Measurements from ENCODE around the gene LELP1.
"Not testable (repeated sequence)": the region's sequence is repeated elsewhere in the genome, so short reads cannot be mapped to it uniquely, and the experiment has no call there.

Gene LELP1

GRCh38 chr1:153203130-153203529, at the start of gene LELP1:
TSS of gene LELP1 (plus strand) at chr1:153203430. CDS start at chr1:153204708, 1,278 bp downstream.
- Mint-ChIP-seq H3K4me3 (no peak within 1 kb of the TSS), H3K4me1 (ENCODE audit: low read depth) (no peaks in the 10 kb centered on the region), H3K27ac (no peak within 1 kb of the TSS), H3K36me3 (ENCODE audit: low read depth) (no peaks in the 10 kb centered on the region), H3K27me3 (peaks cover 28% of the 10 kb centered on the region), H3K9me3 (no peaks in the 10 kb centered on the region)
- intact Hi-C loops (cut with micrococcal nuclease) = no loop called here

GRCh38 chr1:153155541-153155940, 47.7 kb upstream of the LELP1 start:
- Mint-ChIP-seq H3K4me3 (no peak overlapping the region), H3K36me3 (ENCODE audit: low read depth) (no peaks in the 10 kb centered on the region), H3K4me1 (ENCODE audit: low read depth) (no peaks in the 10 kb centered on the region), H3K9me3 (peaks cover 6% of the 10 kb centered on the region), H3K27me3 (peaks cover 14% of the 10 kb centered on the region), H3K27ac (no peak overlapping the region)
- intact Hi-C loops (cut with micrococcal nuclease) = no loop called here

DNA sequence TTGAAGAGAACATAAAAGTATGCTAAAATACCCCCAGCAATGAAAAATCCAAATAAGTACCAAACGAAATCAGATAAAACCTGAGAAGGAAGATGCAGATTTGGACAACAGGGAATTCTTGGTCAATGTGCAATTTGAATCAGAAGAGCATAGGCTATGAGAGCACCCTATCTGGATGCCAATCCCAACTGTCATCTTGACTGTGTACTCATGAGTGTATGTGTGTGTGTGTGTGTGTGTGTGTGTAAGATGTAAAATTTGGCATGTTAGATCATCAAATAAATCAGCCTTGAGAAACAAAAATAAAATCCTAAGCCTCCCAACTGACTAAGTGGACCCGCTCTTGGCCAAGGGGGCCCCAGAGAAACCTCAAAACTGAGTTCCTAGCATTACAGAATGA, 34.5 kb upstream of the LELP1 start:
- no peaks in the 10 kb centered on the region for H3K36me3 Mint-ChIP-seq (ENCODE audit: low read depth)
- H3K27me3 Mint-ChIP-seq = peaks cover 14% of the 10 kb centered on the region
- no peaks in the 10 kb centered on the region for H3K9me3 Mint-ChIP-seq
- H3K27ac Mint-ChIP-seq = no peak overlapping the region
- intact Hi-C loops (cut with micrococcal nuclease) = no loop called here
- no peak overlapping the region for H3K4me3 Mint-ChIP-seq
- H3K4me1 Mint-ChIP-seq (ENCODE audit: low read depth) = no peaks in the 10 kb centered on the region

DNA sequence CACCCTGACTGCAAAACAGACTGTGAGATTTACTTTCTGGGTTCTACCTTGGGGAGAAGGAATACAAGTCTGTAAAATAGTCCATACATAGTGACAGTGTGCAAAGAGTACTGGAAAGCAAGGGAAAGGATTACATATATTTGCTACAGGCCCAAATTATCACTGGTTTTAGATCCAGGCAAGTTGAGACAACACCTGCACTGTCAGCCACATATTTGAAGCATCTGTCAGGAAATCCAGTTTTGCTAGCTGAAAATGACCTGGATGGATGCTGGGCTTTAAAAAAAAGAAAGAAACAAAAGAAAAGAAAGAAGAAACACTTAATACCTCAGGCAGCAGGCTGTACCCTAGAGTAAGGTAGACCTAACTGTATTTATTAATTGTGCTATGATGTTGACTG, 28.6 kb upstream of the LELP1 start:
- no peaks in the 10 kb centered on the region for H3K4me1 Mint-ChIP-seq (ENCODE audit: low read depth)
- intact Hi-C loops (cut with micrococcal nuclease) = no loop called here
- H3K36me3 Mint-ChIP-seq (ENCODE audit: low read depth) = no peaks in the 10 kb centered on the region
- no peaks in the 10 kb centered on the region for H3K9me3 Mint-ChIP-seq
- peaks cover 18% of the 10 kb centered on the region for H3K27me3 Mint-ChIP-seq
- H3K27ac Mint-ChIP-seq = no peak overlapping the region
- H3K4me3 Mint-ChIP-seq = no peak overlapping the region

GRCh38 chr1:153178922-153179321, 24.3 kb upstream of the LELP1 start:
- Mint-ChIP-seq H3K4me1 (ENCODE audit: low read depth) (no peaks in the 10 kb centered on the region), H3K9me3 (no peaks in the 10 kb centered on the region), H3K36me3 (ENCODE audit: low read depth) (no peaks in the 10 kb centered on the region), H3K27ac (no peak overlapping the region), H3K27me3 (peaks cover 13% of the 10 kb centered on the region), H3K4me3 (no peak overlapping the region)
- intact Hi-C loops (cut with micrococcal nuclease) = no loop called here

GRCh38 chr1:153180556-153180955, 22.7 kb upstream of the LELP1 start:
- H3K36me3 Mint-ChIP-seq (ENCODE audit: low read depth) = no peaks in the 10 kb centered on the region
- peaks cover 5% of the 10 kb centered on the region for H3K9me3 Mint-ChIP-seq
- intact Hi-C loops (cut with micrococcal nuclease) = no loop called here
- H3K4me1 Mint-ChIP-seq (ENCODE audit: low read depth) = no peaks in the 10 kb centered on the region
- H3K27ac Mint-ChIP-seq = no peak overlapping the region
- peaks cover 7% of the 10 kb centered on the region for H3K27me3 Mint-ChIP-seq
- H3K4me3 Mint-ChIP-seq = no peak overlapping the region

GRCh38 chr1:153188301-153188700, 14.9 kb upstream of the LELP1 start:
- H3K27ac Mint-ChIP-seq; H3K4me3 Mint-ChIP-seq; intact Hi-C loops (cut with micrococcal nuclease); H3K36me3 Mint-ChIP-seq (ENCODE audit: low read depth); H3K4me1 Mint-ChIP-seq (ENCODE audit: low read depth): not testable (repeated sequence)
- peaks cover 14% of the 10 kb centered on the region for H3K9me3 Mint-ChIP-seq
- H3K27me3 Mint-ChIP-seq = peaks cover 36% of the 10 kb centered on the region

DNA sequence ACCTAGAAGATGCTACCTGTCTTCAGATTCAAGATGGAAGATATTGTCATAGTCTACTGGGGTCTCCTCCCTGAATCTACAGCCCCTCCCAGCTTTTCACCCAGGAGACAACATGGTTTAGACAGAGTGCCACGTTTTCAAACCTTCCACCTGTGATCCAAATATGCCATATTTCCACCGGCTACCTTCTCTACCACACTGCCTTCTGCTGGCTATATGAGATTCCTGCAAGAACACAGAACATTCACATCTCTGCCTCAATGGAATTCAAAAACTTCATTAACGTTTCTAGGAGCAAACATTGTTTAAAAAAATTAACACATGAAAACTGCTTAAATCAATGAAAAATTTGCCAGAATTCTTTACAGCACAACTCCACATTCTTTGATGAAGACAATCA, 12.9 kb upstream of the LELP1 start:
- peaks cover 48% of the 10 kb centered on the region for H3K27me3 Mint-ChIP-seq
- no peak overlapping the region for H3K4me3 Mint-ChIP-seq
- H3K27ac Mint-ChIP-seq = no peak overlapping the region
- no peaks in the 10 kb centered on the region for H3K36me3 Mint-ChIP-seq (ENCODE audit: low read depth)
- peaks cover 11% of the 10 kb centered on the region for H3K9me3 Mint-ChIP-seq
- H3K4me1 Mint-ChIP-seq (ENCODE audit: low read depth) = no peaks in the 10 kb centered on the region
- intact Hi-C loops (cut with micrococcal nuclease) = no loop called here

DNA sequence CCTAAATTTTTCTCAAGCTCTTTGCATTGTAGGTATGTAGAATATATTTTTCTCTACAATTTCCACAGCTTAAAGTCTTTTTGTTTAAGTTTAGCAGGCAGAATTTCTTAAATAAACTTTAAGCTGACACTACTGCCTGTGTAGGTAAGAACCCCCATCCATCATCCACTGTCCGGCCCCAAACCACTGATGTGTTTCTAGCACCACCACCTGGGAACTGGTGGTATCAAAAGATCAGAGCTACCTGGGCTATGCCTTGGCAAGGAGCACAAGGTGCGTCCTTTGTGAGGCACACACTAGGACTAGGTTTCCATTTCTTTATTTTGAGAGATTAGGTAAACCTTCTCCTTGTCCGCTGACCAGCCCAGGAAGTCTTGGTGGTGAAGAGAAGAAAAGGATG, 10.5 kb upstream of the LELP1 start:
- no peaks in the 10 kb centered on the region for H3K4me1 Mint-ChIP-seq (ENCODE audit: low read depth)
- H3K4me3 Mint-ChIP-seq = no peak overlapping the region
- no peaks in the 10 kb centered on the region for H3K9me3 Mint-ChIP-seq
- no peaks in the 10 kb centered on the region for H3K36me3 Mint-ChIP-seq (ENCODE audit: low read depth)
- no peak overlapping the region for H3K27ac Mint-ChIP-seq
- H3K27me3 Mint-ChIP-seq = peaks cover 45% of the 10 kb centered on the region
- intact Hi-C loops (cut with micrococcal nuclease) = no loop called here

- intact Hi-C loops (cut with micrococcal nuclease) = no loop called here
- H3K36me3 Mint-ChIP-seq (ENCODE audit: low read depth) = no peaks in the 10 kb centered on the region
- H3K27ac Mint-ChIP-seq = no peak overlapping the region
- H3K4me3 Mint-ChIP-seq = no peak overlapping the region
- peaks cover 42% of the 10 kb centered on the region for H3K27me3 Mint-ChIP-seq
- H3K4me1 Mint-ChIP-seq (ENCODE audit: low read depth) = no peaks in the 10 kb centered on the region
- no peaks in the 10 kb centered on the region for H3K9me3 Mint-ChIP-seq
Measured at GRCh38 chr1:153194331-153195050, 8.7 kb upstream of the LELP1 start.

GRCh38 chr1:153195216-153195615, 8.0 kb upstream of the LELP1 start:
- H3K4me3 Mint-ChIP-seq = no peak overlapping the region
- H3K9me3 Mint-ChIP-seq = no peaks in the 10 kb centered on the region
- peaks cover 36% of the 10 kb centered on the region for H3K27me3 Mint-ChIP-seq
- intact Hi-C loops (cut with micrococcal nuclease) = no loop called here
- no peaks in the 10 kb centered on the region for H3K4me1 Mint-ChIP-seq (ENCODE audit: low read depth)
- H3K36me3 Mint-ChIP-seq (ENCODE audit: low read depth) = no peaks in the 10 kb centered on the region
- H3K27ac Mint-ChIP-seq = no peak overlapping the region

DNA sequence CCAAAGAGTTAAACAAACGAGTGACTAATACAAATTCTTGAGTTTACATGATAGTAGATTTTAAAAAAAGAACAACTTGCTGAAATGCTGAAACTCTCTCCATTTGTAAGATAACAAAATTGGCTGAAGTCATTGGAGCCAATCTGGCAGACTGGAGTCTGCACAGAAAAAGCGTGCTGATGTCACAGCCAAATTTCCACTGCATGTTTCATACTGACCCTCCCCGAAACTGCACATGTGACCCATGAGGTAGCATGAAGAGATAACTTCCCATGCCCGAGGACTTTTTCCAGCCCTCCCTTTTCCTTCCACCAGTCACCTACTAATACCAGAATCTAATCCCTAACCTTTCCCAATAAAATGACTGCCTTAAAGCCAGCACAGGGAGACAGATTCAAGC, 1.2 kb upstream of the LELP1 start:
- Mint-ChIP-seq H3K4me3 (no peak overlapping the region), H3K27ac (no peak overlapping the region), H3K36me3 (ENCODE audit: low read depth) (no peaks in the 10 kb centered on the region), H3K9me3 (no peaks in the 10 kb centered on the region), H3K27me3 (peaks cover 24% of the 10 kb centered on the region), H3K4me1 (ENCODE audit: low read depth) (no peaks in the 10 kb centered on the region)
- intact Hi-C loops (cut with micrococcal nuclease) = no loop called here

DNA sequence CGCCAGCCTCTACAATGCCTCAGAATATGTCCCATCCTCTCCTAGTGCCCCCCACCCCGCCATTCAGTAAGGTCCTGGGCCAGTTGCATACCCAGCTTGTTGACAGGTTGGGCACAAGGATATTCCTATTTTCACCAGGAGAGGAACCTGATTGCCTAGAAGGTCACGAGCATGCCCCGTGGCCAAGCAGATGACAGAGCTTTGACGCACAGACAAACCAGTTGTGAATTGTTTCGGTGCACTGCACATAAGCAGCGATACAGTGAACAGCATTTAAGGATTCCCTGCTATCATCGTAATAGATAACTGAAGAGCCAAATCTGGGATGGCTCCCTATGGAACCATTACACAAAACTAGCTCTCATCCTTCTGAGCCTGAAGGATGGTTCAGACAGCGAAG, 3.4 kb downstream of the LELP1 start:
- intact Hi-C loops (cut with micrococcal nuclease) = no loop called here
- Mint-ChIP-seq H3K4me1 (ENCODE audit: low read depth) (no peaks in the 10 kb centered on the region), H3K27ac (no peak overlapping the region), H3K9me3 (no peaks in the 10 kb centered on the region), H3K27me3 (peaks cover 30% of the 10 kb centered on the region), H3K36me3 (ENCODE audit: low read depth) (no peaks in the 10 kb centered on the region), H3K4me3 (no peak overlapping the region)

DNA sequence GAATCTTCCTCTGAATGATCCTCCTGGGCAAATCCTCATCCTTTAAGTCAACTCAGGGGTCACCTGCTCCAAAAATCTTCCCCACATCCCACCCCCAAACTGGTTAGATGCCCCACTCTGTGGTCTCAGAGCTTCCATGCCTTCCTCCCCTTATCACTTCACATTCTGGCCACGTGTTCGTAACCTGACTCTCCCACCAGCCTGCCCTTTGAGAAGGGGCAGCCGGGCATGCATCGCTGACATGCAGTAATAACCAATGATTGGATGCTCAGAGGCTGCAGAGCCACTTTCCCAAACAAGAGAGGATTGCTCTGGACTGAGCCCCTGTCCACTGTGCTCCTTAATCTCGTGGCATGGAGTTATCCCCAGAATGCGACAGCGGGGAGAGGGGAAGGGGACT, 7.0 kb downstream of the LELP1 start:
- Mint-ChIP-seq H3K36me3 (ENCODE audit: low read depth) (no peaks in the 10 kb centered on the region), H3K27me3 (peaks cover 32% of the 10 kb centered on the region), H3K4me3 (no peak overlapping the region), H3K4me1 (ENCODE audit: low read depth) (no peaks in the 10 kb centered on the region), H3K9me3 (no peaks in the 10 kb centered on the region), H3K27ac (no peak overlapping the region)
- intact Hi-C loops (cut with micrococcal nuclease) = no loop called here

DNA sequence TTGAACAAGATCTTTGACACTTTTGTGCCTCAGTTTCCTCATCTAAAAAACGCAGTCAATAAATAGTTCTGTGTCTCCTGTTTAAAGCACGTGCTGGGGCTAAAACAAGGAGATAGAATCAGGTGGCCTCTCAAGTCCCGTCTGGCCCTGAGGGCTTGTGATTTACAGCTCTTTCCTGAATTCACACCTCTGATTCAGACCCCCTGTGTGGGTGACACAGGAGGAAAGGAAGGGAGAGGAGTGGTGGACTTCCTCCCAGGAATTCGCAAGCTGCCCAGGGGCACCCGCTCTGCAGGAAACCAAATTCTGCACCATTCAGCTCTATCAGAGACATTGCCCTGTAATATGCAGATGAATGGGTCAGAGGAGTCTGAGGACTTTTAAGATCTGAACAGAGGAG, 9.0 kb downstream of the LELP1 start:
- peaks cover 32% of the 10 kb centered on the region for H3K27me3 Mint-ChIP-seq
- H3K9me3 Mint-ChIP-seq = no peaks in the 10 kb centered on the region
- no peaks in the 10 kb centered on the region for H3K4me1 Mint-ChIP-seq (ENCODE audit: low read depth)
- no peak overlapping the region for H3K4me3 Mint-ChIP-seq
- H3K36me3 Mint-ChIP-seq (ENCODE audit: low read depth) = no peaks in the 10 kb centered on the region
- intact Hi-C loops (cut with micrococcal nuclease) = no loop called here
- no peak overlapping the region for H3K27ac Mint-ChIP-seq

Measured in dendritic cell treated with granulocyte-macrophage colony-stimulating factor and Interleukin-4, amounts not matched to agents 40 ng/mL and 50 ng/mL, for 4 days (primary cell).